NCI-H2029 (cell line): ENCODE measurements around the gene C2orf49.
"Not testable (repeated sequence)": the region's sequence is repeated elsewhere in the genome, so short reads cannot be mapped to it uniquely, and the experiment has no call there.

ENCODE experiments used
- DNase-seq: peaks from one replicate; lab custom pipeline; 2025; lab: John Stamatoyannopoulos, UW

Gene C2orf49

DNA sequence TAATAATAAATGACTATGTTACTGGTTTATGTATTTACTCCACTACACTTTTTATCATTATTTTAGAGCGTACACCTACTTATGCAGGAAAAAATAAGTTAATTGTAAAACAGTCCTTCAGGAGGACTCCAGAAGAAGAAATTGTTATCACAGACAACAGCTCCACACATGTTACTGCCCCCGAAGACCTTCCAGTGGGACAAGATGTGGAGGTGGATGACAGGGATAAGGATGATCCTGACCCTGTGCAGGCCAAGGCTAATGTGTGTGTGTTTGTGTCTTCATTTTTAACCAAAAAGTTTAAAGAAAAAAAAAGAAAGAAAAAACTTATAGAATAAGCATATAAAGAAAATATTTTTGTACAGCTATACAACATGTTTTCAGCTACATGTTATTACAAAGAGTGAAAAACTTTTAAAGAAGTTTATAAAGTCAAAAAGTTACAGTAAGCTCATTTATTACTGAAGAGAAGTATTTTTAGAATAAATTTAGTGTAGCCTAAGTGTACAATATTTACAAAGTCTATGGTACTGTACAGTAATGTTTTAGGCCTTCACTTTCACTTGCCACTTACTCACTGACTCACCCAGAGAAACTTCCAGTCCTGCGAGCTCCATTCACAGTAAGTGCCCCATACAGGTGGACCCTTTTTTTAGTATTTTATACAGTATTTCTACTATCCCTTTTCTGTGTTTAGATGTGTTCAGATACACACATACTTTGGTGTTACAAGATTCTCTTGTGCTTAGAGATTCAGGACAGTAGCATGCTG is 15.3 kb upstream of the C2orf49 start:
- no peak for DNase-seq

DNA sequence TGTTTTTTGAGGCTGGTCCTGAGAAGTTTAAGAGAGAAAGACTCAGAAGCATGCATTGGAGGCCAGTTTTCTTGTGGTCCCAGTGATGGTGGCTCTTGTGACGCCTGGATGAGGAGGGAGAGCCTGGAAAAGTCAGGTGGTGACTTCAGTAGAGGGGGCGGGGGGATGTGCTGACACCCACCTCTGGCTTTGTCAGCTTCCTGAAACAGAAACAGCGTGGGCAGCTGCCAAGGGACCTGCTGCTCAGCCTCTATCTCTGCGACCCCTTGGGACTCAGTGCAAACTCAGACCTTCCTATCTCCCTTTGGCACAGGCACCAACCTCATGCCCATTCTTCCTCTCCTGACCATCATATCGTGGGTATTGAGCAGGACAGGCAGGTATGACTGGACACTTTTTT is 14.2 kb upstream of the C2orf49 start:
- DNase-seq, result no peak

DNA sequence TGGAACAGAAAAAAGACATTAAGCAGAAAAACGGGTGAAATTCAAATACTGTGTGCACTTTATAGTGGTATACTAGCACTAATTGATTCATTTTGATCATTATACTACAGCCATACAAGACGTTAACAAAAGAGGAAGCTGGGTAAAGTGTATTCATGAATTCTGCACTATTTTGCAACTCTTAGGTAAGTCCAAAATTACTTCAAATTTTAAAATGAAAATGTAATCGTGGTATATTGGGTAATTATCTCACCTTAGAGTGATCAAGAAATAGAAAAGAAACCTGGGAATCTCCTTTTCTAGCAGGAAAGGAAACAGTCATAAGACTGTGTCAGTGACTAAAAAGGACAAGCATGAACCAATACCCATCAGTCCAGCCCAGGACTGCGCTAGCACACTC is 13.2 kb upstream of the C2orf49 start:
- DNase-seq, result no peak

DNA sequence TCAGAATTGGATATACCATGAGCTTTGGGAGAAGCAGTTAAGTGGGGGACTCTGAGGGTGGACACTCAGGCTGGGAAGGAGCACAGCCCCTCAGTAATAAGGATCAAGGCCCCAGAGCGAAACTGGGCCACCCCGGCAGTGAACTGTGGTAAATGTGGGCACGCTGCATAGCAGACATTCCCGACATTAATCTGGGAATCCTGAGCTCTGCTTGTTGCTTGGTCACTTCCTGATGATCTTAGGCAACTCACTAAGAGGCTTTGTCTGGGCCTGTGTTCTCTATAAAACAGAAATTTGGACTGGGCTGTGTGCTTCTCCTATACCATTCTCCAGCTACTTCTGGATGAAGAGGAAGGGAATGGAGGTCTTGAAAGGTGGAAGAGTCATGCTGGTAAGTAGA is 12.6 kb upstream of the C2orf49 start:
- DNase-seq, result no peak

DNA sequence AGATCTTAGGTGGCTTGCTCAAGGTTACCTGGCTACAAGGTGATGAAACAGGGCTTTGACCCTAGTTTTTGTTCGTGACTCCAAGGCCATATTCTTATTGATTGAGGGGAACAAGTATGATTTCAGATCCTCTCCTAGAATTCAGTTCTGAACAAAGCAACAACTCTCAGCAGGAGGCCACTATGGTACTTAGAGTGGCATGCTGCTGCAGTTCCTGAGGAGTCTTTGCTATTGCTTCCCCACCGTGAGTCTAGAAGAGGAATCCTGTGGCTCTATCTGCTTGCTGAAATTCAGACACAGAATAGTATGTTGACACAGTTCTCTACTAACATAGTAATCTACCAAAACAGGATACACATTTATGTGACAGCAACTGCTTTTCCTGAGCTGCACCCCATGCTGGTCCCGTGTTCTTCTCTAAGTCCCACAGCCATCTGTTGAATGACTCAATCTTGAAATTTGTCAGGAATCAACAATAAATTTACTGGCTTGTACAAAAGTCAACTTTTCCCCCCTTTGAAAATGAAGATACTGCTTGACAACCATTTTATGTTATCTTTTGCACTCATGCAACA is 11.9 kb upstream of the C2orf49 start:
- no peak for DNase-seq

DNA sequence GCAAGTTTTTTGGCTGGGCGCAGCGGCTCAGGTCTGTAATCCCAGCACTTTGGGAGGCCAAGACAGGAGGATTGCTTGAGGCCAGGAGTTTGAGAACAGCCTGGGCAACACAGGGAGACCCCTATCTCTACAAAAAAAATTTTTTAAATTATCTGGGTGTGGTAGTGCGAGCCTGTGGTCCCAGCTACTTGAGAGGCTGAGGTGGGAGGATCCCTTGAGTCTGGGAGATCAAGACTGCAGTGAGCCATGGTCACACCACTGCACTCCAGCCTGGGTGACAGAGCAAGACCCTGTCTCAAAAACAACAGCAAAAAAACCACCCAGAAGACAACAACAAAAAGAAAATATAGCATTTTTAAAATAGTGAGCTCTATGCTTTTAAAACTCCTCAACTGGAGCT is 10.1 kb upstream of the C2orf49 start:
- DNase-seq, result not testable (repeated sequence)

DNA sequence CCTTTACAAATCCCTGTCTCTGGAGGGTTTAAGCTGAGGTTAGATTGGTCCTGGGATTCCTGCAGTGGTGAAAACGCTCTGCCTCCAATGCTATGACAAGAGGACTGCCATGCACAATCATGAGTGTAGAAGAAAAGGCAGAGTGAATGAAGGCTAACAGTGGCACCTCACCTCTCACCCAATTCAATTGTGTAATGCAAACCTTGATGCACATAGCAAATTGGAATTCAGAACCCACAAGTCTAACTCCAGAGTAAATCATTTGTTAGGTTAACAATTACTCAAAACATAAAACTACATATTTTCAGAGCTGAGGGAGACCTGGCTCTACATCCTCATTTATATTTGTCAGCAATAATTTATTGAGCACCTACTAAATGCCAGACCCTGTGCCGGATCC is 9.7 kb upstream of the C2orf49 start:
- DNase-seq, result no peak

DNA sequence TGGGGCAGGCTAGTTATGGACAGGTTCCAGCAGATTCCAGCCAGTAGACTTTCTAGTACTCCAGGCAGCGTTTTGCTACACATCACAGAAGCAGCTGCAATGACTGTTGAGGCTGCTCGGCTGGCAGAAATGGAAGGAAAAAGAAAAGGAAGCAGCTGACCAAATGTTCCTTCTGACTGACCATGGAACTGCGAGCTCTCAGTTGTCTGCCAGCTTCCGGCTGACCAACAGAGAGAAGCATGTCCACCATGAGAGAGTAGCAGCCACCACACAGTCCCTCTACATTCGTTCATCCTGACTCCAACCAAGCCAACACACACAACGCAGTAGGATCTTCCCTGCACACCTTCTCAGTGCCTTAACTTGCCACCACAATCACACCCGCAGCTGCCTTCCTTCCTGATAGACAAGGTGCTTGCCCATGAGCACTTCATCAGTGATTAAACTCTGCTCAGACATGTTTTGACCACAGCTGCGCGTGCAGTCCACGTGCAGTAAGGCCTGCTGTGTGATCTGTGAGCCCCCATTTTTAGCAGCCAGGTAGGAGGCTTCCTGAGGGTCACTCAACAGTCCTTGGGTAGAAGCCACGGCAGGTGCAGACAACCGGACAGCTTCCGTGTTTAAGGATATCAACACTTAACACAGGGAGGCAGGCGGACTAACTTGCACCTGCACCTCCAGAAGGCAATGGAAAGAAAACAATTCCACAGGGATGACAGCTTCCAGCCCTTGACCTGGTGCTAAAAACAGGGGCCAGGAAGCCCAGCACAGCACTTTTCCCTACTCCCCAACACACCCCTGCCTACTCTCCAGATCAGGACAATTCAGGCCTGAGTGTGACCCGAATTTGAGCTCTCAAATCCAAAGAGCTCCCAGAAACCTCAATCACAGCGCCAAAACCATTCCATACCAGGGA is 8.8 kb upstream of the C2orf49 start:
- DNase-seq, result peak; percentile 76

DNA sequence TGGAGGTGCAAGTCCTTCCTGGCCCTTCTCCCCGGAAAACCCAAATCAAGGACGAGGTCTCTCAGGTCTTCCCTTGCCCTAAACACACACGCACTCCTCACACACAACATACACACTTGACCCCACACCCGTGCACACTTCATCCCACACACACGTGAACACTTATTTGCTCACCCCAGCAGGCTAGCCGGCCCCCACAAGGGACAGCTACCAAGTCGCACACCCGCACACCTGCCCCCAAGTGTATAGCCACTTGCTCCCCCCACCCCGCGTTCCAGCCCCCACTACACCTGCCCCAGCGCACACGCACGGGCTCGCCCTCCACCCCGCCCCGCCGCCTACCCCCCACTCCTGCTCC is 8.2 kb upstream of the C2orf49 start:
- DNase-seq, result no peak

DNA sequence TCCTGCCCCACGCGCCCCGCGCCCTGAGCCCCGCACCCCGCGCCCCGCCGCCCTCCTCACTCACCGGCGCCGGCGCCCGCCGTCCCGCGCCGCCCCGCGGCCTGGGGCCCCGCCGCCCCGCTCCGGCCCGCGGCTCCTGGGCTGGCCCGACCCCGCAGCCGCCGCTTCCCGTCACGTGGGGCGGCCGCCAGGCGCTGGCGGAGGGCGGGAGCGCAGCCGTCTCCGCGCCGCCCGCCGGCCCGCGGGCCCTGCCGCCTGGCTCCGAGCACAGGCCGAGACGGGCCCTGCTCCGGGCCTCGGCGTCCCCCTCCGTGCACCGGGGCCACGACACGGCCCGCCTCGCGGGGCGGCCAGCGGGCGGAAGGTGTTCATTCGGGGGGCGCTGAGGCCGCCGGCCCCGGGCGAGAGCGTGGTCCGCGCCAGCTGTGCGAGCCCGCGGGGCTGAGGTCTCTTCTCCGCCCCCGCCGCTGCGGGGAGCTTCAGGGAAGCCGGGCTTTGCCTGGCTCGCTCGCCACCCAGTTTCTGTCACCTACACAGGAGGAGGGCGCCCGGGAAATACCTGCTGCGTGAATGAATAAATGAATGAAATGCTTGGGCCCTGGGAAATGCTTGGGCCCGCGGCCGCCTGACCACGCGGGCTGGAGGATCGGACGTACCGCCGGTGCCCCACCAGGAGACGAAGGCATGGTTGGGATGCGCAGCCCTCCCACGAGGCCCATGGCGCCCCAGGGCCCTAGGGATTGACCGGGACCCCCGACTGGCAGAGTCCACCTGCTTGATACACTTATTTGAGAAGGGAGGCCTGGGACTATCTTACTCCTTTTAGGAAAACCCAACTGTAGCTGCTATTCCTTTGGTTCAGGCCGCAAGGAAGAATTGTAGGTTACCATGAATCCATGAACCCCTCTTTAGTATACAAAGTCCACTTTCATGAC is 7.5 kb upstream of the C2orf49 start, which contains the start of gene TGFBRAP1:
Gene TGFBRAP1, minus strand, starts transcription at position 175 of the 935 bp plus-strand sequence. CDS start 21,434 bp downstream, outside the sequence.
- peak; percentile 15 for DNase-seq

DNA sequence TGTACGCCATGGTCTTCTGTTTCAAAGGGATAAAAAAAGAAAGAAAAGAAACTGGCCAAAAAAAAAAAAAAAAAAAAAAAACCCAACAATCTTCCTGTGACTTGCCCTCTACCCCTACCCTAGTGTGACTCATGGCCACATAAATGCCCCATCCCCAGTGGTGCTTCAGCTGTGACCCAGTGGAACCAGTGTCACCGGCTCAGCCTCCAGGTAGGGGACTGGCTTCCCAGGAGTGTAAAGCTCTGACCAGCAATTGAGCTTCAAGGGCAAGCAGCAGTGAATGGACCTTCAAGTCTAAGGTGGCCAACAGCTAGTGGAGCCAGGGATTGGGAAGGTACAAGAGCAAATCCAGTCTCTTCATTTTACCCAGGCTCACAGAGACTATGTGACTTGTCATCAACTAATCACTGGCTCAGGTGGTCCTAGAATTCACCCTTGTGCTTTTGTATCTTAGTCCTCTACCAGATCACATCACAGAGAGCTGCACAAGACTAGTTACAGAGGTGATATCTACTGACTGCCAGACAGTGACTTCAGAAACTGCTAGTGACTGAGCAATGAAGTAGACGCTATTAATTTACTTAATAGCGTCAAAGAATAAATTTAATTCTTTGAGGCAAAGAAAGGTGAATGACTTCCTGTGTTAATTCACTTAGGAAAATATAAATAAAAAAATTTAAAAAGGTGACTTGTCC is 6.5 kb upstream of the C2orf49 start:
- no peak for DNase-seq

DNA sequence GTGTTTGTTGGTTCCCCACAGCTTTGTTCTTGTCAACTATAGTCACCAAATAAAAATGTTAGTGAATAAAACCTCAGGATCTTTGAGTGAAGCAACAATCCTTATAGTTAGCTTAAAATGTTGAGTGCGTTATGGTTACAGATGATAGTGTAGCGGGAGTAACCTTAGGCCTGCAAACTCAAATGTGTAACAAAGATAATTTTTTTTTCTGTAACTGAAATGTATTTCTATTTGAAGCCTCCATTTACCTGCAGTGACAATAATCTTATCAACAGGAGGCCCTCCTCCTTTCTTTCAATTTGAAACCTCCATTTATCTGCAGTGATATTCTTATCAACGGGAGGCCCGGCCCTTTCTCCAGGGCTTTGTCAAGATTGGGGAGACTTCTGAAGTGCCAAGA is 3.1 kb upstream of the C2orf49 start:
- no peak for DNase-seq

DNA sequence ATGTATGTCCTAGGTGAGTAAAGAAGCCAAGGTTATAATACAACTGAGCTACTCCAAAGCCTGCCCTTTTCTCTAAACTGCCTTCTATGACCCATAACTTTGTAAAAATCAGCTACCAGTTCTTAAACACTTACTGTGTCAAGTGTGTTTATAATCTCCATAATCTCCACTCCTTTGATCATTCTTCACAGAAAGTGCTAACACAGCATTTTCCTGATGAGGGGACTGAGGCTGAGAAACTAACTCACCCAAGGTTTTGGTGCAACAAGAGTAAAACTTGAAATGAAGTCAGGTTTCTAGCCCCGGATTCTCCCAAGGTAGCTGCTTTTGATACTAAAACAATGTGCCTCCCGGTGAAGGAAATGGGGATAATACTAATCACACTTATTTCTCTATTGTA is 1.9 kb upstream of the C2orf49 start:
- DNase-seq, result no peak

DNA sequence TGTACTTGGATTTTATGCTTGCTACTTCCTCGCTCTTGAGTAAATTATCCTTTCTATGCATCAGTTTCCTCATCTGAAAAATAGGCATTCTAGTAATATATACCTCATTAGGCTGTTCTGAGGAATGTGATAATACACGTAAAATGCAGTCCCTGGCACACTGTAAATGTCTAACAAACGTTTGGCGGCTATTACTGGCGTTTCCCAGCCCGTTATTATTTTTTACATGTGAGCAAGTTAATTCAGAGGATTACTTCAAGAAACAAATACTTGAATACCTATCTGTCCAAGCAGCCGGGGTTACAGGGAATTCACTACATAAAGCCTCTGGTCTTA is 586 bp upstream of the C2orf49 start:
- DNase-seq, result no peak

DNA sequence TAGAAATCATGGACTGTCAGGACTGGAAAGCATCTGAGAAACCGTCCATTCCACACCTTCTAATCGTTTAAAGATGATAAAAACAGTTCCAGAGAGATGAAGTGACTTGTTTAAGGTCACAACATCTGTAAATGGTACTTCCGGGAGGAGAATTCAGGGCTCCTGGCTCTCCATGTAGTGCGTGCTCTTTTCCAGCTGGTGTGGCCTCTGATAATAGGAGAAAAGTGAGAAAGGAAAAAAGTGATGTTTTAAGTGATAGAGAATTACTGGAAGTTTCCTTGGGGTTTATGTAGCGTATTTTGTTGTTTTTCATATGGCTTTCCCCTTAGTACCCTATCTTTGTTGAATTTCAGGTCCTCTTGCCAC is 663 bp downstream of the C2orf49 start:
- no peak for DNase-seq

DNA sequence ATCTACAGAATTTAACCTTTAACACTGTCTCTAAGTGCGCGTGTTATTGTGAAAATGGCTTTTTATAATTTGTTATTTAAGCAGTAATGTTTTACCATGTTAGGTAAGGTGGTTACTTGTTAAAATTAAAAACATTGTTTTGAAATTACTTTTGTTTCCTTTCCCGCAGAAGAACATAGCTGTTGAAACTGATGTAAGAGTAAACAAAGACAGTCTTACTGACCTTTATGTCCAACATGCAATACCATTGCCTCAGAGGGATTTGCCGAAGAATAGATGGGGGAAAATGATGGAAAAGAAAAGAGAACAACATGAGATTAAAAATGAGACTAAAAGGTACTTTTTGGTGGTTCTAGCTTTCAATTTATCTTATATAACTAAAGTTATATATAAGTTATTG is 2.1 kb downstream of the C2orf49 start:
- DNase-seq, result no peak

DNA sequence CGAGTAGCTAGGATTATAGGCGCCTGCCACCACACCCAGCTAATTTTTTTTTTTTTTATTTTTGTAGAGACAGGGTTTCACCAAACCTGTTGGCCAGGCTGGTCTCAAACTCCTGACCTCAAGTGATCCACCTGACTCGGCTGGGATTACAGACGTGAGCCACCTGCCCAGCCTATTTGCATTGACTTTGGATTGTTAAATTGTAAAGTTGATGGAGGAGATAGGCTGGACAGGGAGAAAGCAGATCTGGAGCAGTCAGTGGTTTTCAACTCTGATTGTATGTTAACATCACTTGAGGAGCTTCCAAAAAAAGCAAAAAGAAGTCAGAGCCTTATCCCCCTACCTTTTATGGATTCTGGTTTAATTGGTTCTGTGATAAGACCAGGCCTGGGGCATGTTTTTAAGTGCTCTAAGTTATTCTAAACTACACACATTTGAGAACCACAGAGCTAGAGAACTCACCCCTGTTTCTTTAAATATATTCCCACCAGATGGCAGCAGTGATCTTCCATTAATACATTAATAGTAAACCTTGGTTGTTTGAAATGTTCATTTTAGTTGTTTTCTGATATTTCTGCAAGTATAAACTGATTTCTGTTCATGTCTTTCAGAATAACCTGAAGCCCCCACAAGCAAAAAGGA is 7.5 kb downstream of the C2orf49 start:
- DNase-seq, result no peak

DNA sequence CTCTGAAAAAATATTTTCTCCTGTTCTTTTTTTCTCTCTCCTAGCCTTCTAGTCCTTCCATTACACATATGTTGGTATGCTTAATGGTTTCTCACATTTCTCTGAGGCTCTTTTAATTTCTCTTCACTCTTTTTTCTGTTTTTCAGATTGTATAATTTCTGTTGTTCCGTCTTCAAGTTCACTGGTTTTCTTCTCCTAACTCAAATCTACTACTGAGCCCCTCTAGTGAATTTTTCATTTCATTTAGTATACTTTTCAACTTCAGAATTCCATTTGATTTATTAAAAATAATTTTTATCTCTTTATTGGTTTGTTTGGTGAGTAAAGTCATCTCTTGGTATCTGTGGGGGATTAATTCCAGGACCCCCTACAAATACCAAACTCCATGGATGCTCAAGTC is 19.8 kb downstream of the C2orf49 start:
- no peak for DNase-seq

DNA sequence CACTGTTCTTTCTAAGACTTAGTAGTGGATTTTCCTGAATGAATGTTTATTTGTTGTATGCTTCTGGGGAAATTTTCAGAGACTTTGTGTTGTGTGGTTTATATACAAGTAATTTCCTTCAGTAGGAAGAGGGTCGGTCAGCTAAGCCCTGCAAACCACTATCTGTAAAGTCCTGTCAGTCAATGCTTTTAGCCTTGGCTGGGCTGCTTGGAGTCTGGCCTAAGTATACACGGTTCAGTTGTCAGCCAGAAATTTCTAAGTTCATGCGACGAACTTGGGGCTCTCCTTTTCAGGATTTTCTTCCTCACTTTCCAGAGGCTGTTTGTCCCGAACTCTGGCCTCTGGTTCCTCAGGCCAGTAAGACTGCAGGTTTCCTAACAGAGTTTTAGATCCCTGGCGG is 21.3 kb downstream of the C2orf49 start:
- DNase-seq, result no peak

DNA sequence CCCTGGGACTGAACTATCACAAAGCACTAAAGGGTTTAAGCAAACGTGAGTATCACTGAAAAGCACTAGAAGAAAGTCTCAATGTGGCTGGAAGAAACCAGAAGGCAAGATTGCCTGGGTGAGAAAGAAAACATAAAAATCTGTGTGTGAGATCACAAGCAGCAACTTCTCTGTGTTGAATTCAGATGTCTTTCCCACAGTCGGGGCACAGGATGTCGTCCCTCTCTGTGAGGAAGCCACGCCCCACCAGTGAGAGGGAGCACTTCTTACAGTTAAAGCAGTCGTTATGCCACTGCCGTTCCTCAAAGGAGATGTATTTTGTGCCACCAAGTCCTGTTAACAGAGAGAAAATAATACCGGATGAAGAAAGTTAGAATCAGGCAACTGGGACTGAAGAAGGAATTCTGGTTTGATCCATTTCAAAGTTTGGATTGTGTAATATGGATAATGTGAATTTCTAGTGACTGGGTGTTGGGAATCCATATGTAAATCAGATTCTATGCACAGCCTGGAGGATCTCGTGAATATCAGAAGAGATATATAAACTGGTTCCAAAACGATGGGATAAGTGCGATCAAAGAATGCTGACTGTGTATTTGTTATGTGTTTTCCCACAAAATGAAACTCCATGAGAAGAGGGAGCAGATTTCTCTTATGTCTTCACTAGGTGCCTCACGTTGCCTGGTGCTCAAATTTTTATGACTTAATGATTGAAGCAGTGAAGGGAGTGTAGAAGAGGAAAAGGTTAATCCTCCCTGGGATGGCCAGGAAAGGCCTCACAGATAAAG is 24.0 kb downstream of the C2orf49 start:
- DNase-seq, result no peak
